Peyer's patch (tissue), 4 donors: ENCODE results near the gene ADCY6.

Experiments used
- CTCF ChIP-seq, 6 experiments: fragments of 450-650 bp in 4 of 6; fragments of 200-600 bp in 2 of 6; sonication (generic) in 1 of 6; IDR thresholded peaks; one replicate each; pipeline ENCODE4 v1.5.1; 2017 to 2019; ENCODE audit warnings: antibody characterized with exemption in 6 of 6, mild to moderate bottlenecking in 3 of 6, moderate library complexity in 1 of 6
- POLR2A ChIP-seq, 2 donors: fragments of 450-650 bp; IDR thresholded peaks; one replicate each; pipeline ENCODE4 v1.5.1; 2017; ENCODE audit warnings: antibody characterized with exemption in 2 of 2, mild to moderate bottlenecking in 2 of 2, moderate library complexity in 2 of 2

DNA sequence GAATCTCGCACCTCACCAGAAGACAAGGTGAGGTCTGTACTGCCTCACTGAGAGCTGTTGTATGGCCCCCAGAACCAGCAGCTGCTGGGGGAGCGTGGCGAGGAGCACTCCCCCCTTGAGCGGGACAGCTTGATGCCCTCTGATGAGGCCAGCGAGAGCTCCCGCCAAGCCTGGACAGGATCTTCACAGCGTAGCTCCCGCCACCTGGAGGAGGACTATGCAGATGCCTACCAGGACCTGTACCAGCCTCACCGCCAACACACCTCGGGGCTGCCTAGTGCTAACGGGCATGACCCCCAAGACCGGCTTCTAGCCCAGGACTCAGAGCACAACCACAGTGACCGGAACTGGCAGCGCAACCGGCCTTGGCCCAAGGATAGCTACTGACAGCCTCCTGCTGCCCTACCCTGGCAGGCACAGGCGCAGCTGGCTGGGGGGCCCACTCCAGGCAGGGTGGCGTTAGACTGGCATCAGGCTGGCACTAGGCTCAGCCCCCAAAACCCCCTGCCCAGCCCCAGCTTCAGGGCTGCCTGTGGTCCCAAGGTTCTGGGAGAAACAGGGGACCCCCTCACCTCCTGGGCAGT, 38.7 kb upstream of the ADCY6 start:
- TF ChIP-seq CTCF (IDR thresholded peaks at IDR 0.05) (no peak), POLR2A (IDR thresholded peaks at IDR 0.05) (no peak)
